GM12872 (cell line): Measurements from ENCODE around the gene ACOT7.

Experiments
- TF ChIP-seq, protein P1 (sequence below): IDR thresholded peaks from 3 replicates; pipeline ENCODE4 v1.5.1; 2011; ENCODE audit warnings: low read depth, mild to moderate bottlenecking, low read length, moderate library complexity; ENCODE audit not compliant: insufficient read depth

ACOT7 gene

DNA sequence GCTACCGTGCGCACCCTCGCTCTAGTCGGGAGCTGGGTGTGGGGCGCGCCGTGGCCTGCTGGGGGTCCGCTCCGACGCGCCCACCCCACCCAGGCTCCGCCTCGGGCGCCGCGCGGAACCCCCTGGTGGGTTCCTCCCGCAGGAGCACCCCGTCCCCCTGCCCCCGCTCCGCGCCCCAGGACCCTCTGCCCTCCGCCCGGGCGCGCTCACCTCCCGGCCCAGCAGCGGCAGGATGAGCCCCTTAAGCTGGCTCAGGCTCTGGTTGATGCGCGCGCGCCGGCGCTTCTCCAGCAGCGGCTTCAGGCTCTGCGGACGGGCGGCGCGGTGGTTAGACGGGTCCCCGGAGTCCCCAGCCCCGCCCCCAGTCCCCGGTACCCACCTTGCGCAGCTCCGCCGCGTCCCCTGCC, 25.8 kb upstream of the ACOT7 start:
- TF ChIP-seq, protein P1, sequence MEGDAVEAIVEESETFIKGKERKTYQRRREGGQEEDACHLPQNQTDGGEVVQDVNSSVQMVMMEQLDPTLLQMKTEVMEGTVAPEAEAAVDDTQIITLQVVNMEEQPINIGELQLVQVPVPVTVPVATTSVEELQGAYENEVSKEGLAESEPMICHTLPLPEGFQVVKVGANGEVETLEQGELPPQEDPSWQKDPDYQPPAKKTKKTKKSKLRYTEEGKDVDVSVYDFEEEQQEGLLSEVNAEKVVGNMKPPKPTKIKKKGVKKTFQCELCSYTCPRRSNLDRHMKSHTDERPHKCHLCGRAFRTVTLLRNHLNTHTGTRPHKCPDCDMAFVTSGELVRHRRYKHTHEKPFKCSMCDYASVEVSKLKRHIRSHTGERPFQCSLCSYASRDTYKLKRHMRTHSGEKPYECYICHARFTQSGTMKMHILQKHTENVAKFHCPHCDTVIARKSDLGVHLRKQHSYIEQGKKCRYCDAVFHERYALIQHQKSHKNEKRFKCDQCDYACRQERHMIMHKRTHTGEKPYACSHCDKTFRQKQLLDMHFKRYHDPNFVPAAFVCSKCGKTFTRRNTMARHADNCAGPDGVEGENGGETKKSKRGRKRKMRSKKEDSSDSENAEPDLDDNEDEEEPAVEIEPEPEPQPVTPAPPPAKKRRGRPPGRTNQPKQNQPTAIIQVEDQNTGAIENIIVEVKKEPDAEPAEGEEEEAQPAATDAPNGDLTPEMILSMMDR: no peak

DNA sequence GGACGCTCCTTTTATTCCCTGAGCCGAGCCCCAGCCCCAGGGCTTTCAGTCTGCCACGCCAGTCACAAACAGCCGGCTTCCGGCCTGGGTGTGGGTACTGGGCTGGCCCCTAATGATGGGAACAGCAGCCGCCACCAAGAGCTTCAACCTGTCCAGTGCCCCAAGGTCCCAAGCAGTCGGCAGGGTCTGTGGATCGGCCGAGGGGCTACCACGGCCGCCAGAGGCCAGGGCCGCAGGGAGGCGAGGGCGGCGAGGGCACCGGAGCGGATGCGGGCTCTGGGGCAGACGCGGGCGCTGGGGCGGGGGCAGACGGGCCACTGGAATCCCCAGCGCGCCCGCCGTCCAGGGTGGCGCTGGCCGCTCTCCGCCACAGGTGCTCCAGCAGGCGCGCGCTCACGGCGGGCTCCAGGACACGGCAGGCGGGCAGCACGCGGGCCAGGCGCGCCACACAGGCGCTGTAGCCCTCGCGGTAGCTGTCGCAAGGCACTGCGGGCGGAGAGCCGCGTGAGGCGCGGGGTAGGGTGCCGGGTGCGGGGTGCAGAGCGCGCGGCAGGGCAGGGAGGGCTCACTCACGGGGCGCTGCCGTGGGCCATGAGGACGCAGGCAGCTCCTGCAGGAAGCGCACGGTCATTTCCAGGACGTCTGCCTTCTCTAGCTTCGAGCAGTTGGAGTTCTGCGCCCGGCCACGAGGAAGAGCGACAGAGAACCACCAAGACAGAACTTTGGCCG, 25.3 kb upstream of the ACOT7 start:
- TF ChIP-seq, protein P1: no peak

DNA sequence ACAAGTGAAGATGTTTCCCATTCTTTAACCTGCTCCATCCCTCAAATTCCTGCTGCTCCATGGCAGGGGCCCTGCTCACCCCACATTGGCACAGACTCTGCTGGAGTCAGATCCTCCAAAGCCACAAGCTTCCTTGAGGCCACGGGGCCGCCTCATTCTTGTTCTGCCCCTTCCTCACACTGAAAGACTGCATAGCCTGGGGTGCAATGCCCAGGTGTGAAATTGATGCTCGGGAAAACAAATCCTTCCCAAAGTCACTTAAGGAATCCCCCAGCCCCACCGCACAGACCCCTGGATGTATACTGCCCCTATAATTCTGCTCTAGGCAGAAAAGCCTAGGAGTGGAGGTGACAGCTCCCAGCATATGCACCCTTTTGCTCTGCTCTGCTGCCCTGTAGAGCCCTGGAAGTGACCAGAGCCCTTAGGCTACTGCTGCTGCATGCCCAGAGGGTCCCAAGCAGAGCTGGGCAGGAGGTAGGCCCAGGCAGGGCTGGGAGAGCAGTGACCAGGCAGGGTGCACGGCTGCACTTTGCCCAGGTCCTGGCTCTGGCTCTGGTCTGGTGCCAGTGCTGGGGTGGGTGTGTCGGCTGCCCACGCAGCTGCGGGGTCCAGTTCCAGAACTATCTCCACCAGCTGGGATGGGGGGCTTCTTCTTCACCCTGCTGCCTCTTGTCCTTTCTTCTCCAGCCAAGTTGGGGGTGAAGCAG, 24.5 kb upstream of the ACOT7 start:
- TF ChIP-seq, protein P1: no peak

DNA sequence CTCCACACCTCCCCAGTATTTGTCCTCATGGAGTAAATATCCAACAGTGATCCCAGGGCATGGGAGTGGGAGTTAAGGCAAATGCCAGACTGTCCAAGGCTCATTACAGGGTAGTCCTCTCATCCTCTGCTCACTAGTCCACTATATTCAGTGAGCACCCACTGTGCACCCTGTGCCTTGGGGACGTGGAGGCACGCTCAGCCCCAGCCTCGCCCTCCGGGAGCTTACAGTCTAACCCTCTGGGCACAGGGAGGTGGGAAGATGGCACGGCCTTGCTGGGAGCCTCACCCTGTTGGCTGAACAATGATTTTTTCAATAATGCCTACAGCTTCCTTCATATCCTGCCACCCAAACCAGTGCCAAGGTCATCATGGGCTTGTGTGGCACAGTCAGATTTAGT, 23.3 kb upstream of the ACOT7 start:
- TF ChIP-seq, protein P1: no peak

DNA sequence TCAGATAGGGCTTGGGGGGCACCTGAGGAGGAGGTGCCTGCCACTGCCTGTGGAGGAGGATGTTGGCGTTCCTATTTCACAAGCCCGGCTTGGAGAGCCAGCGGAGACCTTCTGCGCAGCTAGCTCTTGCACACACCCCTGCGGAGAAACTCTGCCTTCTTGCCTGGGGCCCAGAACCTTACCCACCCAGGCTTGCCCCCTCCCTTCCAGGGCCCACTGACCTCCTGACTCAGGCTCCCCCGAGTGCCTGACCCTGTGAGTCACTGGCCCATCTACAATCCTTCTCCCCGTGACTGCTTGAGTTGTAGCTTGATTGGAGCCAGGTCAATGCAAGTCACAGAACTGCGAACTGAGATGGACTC, 22.7 kb upstream of the ACOT7 start:
- TF ChIP-seq, protein P1: no peak

DNA sequence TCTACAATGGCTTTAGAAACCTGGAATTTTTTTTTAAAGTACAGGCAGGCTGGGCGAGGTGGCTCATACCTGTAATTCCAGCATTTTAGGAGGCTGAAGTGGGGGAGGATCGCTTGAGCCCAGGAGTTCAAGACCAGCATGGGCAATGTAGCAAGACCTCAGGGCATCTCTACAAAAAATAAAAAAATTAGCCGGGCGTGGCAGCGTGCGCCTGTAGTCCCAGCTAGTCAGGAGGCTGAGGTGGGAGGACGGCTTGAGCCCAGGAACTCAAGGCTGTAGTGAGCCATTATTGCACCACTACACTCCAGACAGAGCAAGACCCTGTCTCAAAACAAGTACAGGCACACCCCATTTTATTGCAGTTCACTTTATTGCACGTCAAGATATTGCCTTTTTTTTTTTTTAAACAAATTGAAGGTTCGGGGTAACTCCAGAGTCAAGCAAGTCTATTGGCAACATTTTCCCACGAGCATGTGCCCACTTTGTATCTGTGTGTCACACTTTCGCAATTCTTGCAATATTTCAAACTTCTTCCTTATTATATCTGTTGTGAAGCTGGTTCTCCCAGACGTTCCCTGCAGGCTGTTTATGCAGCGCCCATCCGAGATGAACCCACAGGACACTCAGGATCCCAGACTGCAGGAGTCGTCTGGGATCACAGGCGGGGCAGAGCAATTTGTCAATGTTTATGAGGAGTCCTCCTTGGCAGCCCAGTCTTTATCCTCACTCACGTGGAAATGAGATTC, 21.5 kb upstream of the ACOT7 start:
- TF ChIP-seq, protein P1: no peak

DNA sequence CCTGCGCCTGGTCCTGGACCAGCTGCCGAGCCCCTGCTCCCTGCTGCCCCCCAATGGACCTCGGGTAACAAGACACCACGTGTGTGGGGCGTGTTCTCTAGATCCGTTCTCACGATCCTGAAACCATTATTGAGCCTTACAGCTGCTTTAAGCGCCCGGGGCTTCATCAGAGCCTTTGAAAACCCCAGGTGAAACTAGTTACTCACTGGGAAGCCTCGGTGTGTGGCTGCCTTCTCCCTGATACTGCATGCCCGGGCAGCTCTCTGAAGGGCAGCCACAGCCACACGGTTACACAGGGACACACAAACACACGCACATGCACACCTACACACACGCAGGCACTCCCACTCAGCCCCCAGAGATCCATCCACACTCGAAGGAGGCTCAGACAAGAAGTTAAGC, 20.9 kb upstream of the ACOT7 start:
- TF ChIP-seq, protein P1: peak; percentile 82
